Progenitor cell of endocrine pancreas (in vitro differentiated cells): ENCODE measurements around the gene GZF1. TPM values are rescaled to one million over a fixed set of nuclear protein-coding genes. Genes with fewer than 3 reads are reported as not detected.
A peak's percentile ranks its signal among the peaks of the same experiment; 100 is the strongest.

Experiments used
- DNase-seq: peaks from one replicate; pipeline ENCODE4 v3.0.0; 2021; ENCODE audit warnings: low spot score; ENCODE audit not compliant: unreplicated experiment
- H3K27ac Mint-ChIP-seq: 2 replicates; pipeline ENCODE4 v1.8.0; 2021; ENCODE audit warnings: mild to moderate bottlenecking, moderate library complexity, mixed read lengths
- H3K27me3 Mint-ChIP-seq: 2 replicates; pipeline ENCODE4 v1.8.0; 2021; ENCODE audit warnings: mixed read lengths
- H3K36me3 Mint-ChIP-seq: 2 replicates; pipeline ENCODE4 v1.8.0; 2022; ENCODE audit warnings: mixed read lengths; ENCODE audit not compliant: insufficient read depth
- H3K4me1 Mint-ChIP-seq: 2 replicates; pipeline ENCODE4 v1.8.0; 2021; ENCODE audit warnings: low read depth, mixed read lengths
- H3K4me3 Mint-ChIP-seq: 2 replicates; pipeline ENCODE4 v1.8.0; 2021; ENCODE audit warnings: low read depth, mild to moderate bottlenecking, moderate library complexity, mixed read lengths
- H3K9me3 Mint-ChIP-seq: 2 replicates; pipeline ENCODE4 v1.8.0; 2021; ENCODE audit warnings: low read depth, mixed read lengths
- total RNA-seq: library from RNA; stranded (reverse); gene quantifications from 2 replicates; pipeline ENCODE4 v1.2.1, GENCODE V29; 2021
- TF ChIP-seq, protein P1 (sequence below): fragments of 200-600 bp; sonication (generic); IDR thresholded peaks from one replicate; pipeline ENCODE4 v1.5.0; 2021; ENCODE audit warnings: antibody characterized with exemption, mild to moderate bottlenecking; ENCODE audit not compliant: unreplicated experiment

The GZF1 gene
- total RNA-seq, 1 donor from 2014 or later, result 14.3 TPM

DNA sequence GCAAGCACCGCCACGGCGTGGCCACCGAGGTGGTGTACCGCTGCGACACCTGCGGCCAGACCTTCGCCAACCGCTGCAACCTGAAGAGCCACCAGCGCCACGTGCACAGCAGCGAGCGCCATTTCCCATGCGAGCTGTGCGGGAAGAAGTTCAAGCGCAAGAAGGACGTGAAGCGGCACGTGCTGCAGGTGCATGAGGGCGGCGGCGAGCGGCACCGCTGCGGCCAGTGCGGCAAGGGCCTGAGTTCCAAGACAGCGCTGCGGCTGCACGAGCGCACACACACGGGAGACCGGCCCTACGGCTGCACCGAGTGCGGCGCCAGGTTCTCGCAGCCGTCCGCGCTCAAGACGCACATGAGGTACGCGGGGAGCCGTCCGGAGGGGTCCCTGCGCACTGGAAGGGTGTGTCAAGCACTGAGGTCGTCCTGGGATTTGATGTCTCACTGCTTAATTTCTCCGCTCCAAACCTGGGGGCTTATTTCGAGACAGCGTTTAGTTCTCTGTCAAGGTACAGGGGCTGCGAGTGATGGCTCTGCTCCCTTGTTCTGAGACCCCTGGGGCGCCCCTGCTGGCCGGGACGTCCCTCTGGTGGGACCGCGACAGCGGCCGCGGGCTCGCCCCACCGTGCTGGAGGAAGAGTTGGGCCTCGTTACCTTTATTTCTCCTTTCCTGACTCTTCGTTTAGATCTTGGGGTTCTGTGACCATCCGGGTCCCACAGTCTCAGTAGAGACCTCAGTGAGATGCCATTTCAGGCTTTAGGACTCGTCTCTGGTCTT, 3.6 kb downstream of the GZF1 start:
- H3K4me1 Mint-ChIP-seq, result peaks cover 21% of the 10 kb centered on the region
- peaks cover 19% of the 10 kb centered on the region for H3K36me3 Mint-ChIP-seq

DNA sequence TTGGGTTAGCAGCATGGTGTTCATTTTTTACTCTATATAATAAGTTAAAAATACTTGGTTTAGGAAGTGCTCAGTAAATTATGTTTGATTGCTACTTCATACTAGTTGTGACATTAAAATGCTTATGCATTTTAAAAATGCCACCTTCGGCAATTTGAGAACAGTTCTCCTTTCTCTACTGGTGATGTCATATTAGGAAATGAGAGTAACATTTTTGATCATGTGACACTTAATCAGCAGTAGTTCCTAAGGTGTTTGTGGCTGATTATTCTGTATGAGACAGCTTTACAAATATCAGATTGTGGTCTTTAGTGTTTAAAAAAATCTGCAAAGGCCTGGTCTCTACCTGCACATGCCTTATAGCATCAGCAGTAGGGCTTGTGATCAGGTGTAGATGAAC, 4.4 kb downstream of the GZF1 start:
- Mint-ChIP-seq H3K27ac (peak overlapping the region; percentile 25), H3K27me3 (no peaks in the 10 kb centered on the region), H3K36me3 (peaks cover 23% of the 10 kb centered on the region), H3K4me3 (no peak overlapping the region), H3K9me3 (no peaks in the 10 kb centered on the region), H3K4me1 (peaks cover 17% of the 10 kb centered on the region)
- DNase-seq, result no peak
- TF ChIP-seq, protein P1, sequence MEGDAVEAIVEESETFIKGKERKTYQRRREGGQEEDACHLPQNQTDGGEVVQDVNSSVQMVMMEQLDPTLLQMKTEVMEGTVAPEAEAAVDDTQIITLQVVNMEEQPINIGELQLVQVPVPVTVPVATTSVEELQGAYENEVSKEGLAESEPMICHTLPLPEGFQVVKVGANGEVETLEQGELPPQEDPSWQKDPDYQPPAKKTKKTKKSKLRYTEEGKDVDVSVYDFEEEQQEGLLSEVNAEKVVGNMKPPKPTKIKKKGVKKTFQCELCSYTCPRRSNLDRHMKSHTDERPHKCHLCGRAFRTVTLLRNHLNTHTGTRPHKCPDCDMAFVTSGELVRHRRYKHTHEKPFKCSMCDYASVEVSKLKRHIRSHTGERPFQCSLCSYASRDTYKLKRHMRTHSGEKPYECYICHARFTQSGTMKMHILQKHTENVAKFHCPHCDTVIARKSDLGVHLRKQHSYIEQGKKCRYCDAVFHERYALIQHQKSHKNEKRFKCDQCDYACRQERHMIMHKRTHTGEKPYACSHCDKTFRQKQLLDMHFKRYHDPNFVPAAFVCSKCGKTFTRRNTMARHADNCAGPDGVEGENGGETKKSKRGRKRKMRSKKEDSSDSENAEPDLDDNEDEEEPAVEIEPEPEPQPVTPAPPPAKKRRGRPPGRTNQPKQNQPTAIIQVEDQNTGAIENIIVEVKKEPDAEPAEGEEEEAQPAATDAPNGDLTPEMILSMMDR, result no peak

More for the DNA sequence above, 3.6 kb downstream of the GZF1 start:
- peak overlapping the region; percentile 87 for H3K27ac Mint-ChIP-seq
- TF ChIP-seq, protein P1, result no peak
- no peak for DNase-seq
- H3K27me3 Mint-ChIP-seq, result no peaks in the 10 kb centered on the region
- H3K9me3 Mint-ChIP-seq, result no peaks in the 10 kb centered on the region
- H3K4me3 Mint-ChIP-seq, result peak overlapping the region; percentile 44

DNA sequence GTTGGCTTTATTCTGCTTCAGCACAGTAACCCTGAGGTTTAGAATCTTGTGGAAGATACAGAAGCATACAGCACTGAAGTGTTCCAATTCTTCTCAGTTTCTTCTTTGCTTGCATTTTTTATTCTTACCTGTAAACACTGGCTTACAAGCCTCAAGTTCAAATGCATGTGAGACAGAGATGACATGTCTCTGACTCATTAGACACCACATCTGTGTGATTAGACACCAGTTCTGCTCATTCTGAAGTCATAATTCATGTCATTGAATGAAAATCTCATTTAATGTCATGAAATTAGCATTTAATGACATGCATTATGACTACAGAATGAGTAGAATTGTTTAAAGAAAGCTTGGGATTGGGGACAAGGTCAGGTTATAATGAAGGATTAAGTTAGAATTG, 5.8 kb downstream of the GZF1 start:
- peaks cover 15% of the 10 kb centered on the region for H3K4me1 Mint-ChIP-seq
- H3K4me3 Mint-ChIP-seq, result no peak overlapping the region
- H3K9me3 Mint-ChIP-seq, result no peaks in the 10 kb centered on the region
- no peak overlapping the region for H3K27ac Mint-ChIP-seq
- TF ChIP-seq, protein P1, result no peak
- DNase-seq, result no peak
- H3K27me3 Mint-ChIP-seq, result no peaks in the 10 kb centered on the region
- peaks cover 28% of the 10 kb centered on the region for H3K36me3 Mint-ChIP-seq

DNA sequence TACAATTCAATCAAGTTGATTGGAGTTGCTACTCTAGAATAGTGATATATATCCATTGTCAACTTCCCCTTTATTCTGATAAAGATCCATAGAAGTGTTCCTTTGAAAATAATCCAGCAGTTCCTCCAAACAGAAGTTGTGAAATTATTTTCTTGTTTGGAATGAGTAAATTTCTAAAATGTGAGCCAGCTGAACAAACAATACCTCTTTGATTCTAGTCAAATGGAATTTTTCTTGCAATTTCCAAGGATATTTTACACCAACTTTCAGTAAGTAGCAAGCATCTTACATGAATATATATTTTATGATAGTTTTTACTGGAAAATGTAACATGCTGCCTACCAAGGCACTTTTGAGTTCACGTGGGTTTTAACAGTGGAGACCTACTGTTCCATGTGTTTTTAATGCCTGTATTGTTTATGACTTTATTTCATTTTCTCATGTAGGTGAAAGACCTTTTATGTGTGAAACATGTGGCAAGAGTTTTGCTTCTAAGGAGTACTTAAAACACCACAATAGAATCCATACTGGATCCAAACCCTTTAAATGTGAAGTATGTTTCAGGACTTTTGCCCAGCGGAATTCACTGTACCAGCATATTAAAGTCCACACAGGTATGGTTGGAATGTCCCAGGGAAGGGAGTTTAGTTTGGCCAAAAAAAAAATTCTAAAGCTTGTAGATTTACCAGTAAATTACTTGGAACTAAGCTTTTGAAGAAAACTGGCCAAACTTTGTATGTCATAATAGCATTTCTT, 6.5 kb downstream of the GZF1 start:
- H3K27ac Mint-ChIP-seq, result no peak overlapping the region
- no peaks in the 10 kb centered on the region for H3K27me3 Mint-ChIP-seq
- TF ChIP-seq, protein P1, result no peak
- H3K4me3 Mint-ChIP-seq, result no peak overlapping the region
- H3K4me1 Mint-ChIP-seq, result peaks cover 8% of the 10 kb centered on the region
- H3K9me3 Mint-ChIP-seq, result no peaks in the 10 kb centered on the region
- peaks cover 28% of the 10 kb centered on the region for H3K36me3 Mint-ChIP-seq
- no peak for DNase-seq

DNA sequence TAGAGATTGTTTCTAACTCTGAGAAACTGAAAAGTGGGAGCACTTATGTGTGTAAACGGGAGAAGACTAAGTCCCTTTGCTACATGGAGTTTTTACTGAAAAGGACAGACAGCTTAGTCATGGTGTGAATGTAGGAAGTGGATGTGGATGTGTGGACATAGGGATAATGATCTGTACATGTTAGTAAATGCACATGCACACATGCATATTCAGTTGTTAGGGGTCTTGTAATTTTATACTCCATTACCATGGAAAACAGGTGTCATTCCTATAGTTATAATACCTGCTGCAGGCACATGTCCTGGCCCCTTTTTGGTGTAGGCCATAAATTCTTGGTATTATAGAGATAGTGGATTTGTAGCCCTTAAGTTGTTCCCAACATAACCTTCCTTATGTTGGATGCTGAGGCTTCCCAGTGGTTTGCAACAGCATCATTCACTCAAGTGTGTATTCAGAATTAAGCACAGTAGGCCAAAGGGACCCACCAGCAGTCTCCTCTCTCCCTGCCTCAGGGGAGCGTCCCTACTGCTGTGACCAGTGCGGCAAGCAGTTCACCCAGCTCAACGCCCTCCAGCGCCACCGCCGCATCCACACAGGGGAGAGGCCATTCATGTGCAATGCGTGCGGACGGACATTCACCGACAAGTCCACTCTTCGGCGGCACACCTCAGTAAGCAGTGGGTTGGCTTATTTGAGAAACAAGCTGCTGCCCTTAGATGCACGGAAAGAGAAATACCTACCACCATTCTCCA, 7.3 kb downstream of the GZF1 start:
- Mint-ChIP-seq H3K4me3 (no peak overlapping the region), H3K9me3 (no peaks in the 10 kb centered on the region), H3K27me3 (no peaks in the 10 kb centered on the region), H3K36me3 (peaks cover 28% of the 10 kb centered on the region), H3K27ac (no peak overlapping the region), H3K4me1 (peaks cover 6% of the 10 kb centered on the region)
- TF ChIP-seq, protein P1, result no peak
- no peak for DNase-seq
